K562 (cell line): ENCODE measurements around the gene HES4. TPM values are rescaled to one million over a fixed set of nuclear protein-coding genes. Genes with fewer than 3 reads are reported as not detected.

Experiments used
- ATAC-seq: fragments of 200-7000 bp; cut with Tn5 transposase; 3 replicates; pipeline ENCODE4 v1.9.1; 2020; ENCODE audit warnings: moderate library complexity
- BruUV-seq: library from RNA; stranded (reverse); fragments of 400-500 nt; replicated peaks from 2 replicates; lab custom pipeline; 2021; lab: Mats Ljungman, UMichigan
- CTCF ChIA-PET: fragments of 300-600 bp; formaldehyde crosslinking; extraction: SDS; loops from one replicate; lab custom pipeline; 2021; ENCODE audit warnings: low intra/inter-chr PET ratio; lab: Yijun Ruan, JAX
- POLR2A ChIA-PET: fragments of 300-600, 350-650 bp; sonication (Branson Sonifier 250); formaldehyde crosslinking; extraction: SDS; loops from one replicate; lab custom pipeline; 2021; ENCODE audit warnings: antibody characterized with exemption, inconsistent platforms; lab: Yijun Ruan, JAX
- DNase-seq, 4 experiments: peaks; one replicate each; pipeline versions ENCODE4 v3.0.0 to v3.0.0-alpha.2; 2011 to 2018; ENCODE audit warnings: low spot score in 3 of 4, mixed read lengths in 3 of 4; ENCODE audit errors: extremely low read depth in 1 of 4
- FAIRE-seq: peaks from 2 replicates; lab custom pipeline; 2011; peaks lifted over from hg19 to GRCh38; lab: Jason Lieb, UNC
- H2AFZ ChIP-seq: 2 replicates; pipeline ENCODE4 v1.6.0; 2011; ENCODE audit warnings: low read depth, low read length, control low read depth, inconsistent platforms
- H3K27ac ChIP-seq: fragments of 200-600 bp; 3 replicates; pipeline ENCODE4 v1.8.0; 2011; ENCODE audit warnings: low read depth, mild to moderate bottlenecking, control low read depth, inconsistent platforms, low read length, moderate library complexity, mixed read lengths; ENCODE audit errors: extremely low read depth
- H3K27me3 ChIP-seq, 2 experiments: fragments of 300-600 bp in 1 of 2; 2 replicates in 1 of 2; 3 replicates in 1 of 2; pipeline versions ENCODE4 v1.6.0 to v1.8.0; 2011; ENCODE audit warnings: inconsistent platforms in 2 of 2, low read length in 2 of 2, mild to moderate bottlenecking in 1 of 2, mixed read lengths in 1 of 2, moderate library complexity in 1 of 2; ENCODE audit not compliant: control insufficient read depth in 2 of 2, insufficient read depth in 2 of 2
- H3K36me3 ChIP-seq: fragments of 300-600 bp; 3 replicates; pipeline ENCODE4 v1.8.0; 2011; ENCODE audit warnings: mild to moderate bottlenecking, low read length, inconsistent platforms; ENCODE audit not compliant: control insufficient read depth, insufficient read depth
- H3K4me1 ChIP-seq, 2 experiments: fragments of 200-600 bp in 1 of 2; replicated peaks in 1 of 2; 2 replicates in 1 of 2; 3 replicates in 1 of 2; pipeline versions ENCODE4 v1.5.1 to v1.8.0; 2011; ENCODE audit warnings: inconsistent platforms in 2 of 2, low read length in 2 of 2, mild to moderate bottlenecking in 1 of 2, mixed read lengths in 1 of 2, moderate library complexity in 1 of 2; ENCODE audit not compliant: control insufficient read depth in 2 of 2, insufficient read depth in 2 of 2
- H3K4me2 ChIP-seq: 2 replicates; pipeline ENCODE4 v1.6.1; 2011; ENCODE audit warnings: low read length, control low read depth, inconsistent platforms, mixed read lengths; ENCODE audit not compliant: insufficient read depth
- H3K4me3 ChIP-seq: fragments of 200-600 bp; sonication (generic), shearing (Covaris generic); 2 replicates; pipeline ENCODE4 v1.5.1; 2016; ENCODE audit warnings: control low read depth, inconsistent platforms
- H3K79me2 ChIP-seq: fragments of 200-600 bp; 3 replicates; pipeline ENCODE4 v1.8.0; 2011; ENCODE audit warnings: low read length, inconsistent platforms; ENCODE audit not compliant: control insufficient read depth, insufficient read depth
- H3K9ac ChIP-seq, 2 experiments: 2 replicates each; pipeline versions ENCODE4 v1.6.0 to v1.6.1; 2011; ENCODE audit warnings: low read depth in 2 of 2, low read length in 2 of 2, control low read depth in 1 of 2, inconsistent platforms in 1 of 2, mild to moderate bottlenecking in 1 of 2, mixed read lengths in 1 of 2; ENCODE audit not compliant: insufficient read depth in 1 of 2
- H3K9me1 ChIP-seq: one replicate; pipeline ENCODE4 v1.6.0; 2011; ENCODE audit warnings: inconsistent platforms, mild to moderate bottlenecking, low read length, moderate library complexity; ENCODE audit not compliant: control insufficient read depth, insufficient read depth
- H3K9me3 ChIP-seq: replicated peaks from 2 replicates; pipeline ENCODE4 v1.5.1; 2011; ENCODE audit warnings: low read depth, low read length, inconsistent platforms; ENCODE audit not compliant: control insufficient read depth, insufficient read depth
- H4K20me1 ChIP-seq: replicated peaks from 2 replicates; pipeline ENCODE4 v1.6.1; 2011; ENCODE audit warnings: low read length, inconsistent platforms, mixed read lengths; ENCODE audit not compliant: control insufficient read depth, insufficient read depth
- CEBPB ChIP-seq: fragments of 450-650 bp; IDR thresholded peaks from 2 replicates; pipeline ENCODE4 v1.6.1; 2016; ENCODE audit warnings: missing genetic modification characterization, missing compliant biosample characterization
- CSDE1 ChIP-seq, 2 experiments: fragments of 450-650 bp; IDR thresholded peaks; 2 replicates each; pipeline ENCODE4 v1.6.1; 2016; ENCODE audit warnings: mild to moderate bottlenecking in 1 of 2
- CTCF ChIP-seq, 3 experiments: IDR thresholded peaks in 2 of 3; conservative IDR thresholded peaks in 1 of 3; 2 replicates each; pipeline ENCODE4 v1.5.1; 2011 to 2012; ENCODE audit warnings: low read length in 3 of 3, mild to moderate bottlenecking in 3 of 3, control low read depth in 2 of 3, improper control_type of control experiment in 1 of 3, inconsistent platforms in 1 of 3, low read depth in 1 of 3, mixed read lengths in 1 of 3, moderate library complexity in 1 of 3; ENCODE audit not compliant: insufficient read depth in 2 of 3
- DMBX1 ChIP-seq: fragments of 250-450 bp; sonication (Bioruptor Pico); IDR thresholded peaks from 2 replicates; pipeline ENCODE4 v1.8.0; 2022; ENCODE audit warnings: inconsistent platforms, mild to moderate bottlenecking, moderate library complexity, borderline replicate concordance
- MED1 ChIP-seq: sonication (generic); formaldehyde crosslinking; IDR thresholded peaks from 2 replicates; pipeline ENCODE4 v1.8.1; 2023; ENCODE audit warnings: missing genetic modification reagents, borderline replicate concordance
- POLR2AphosphoS2 ChIP-seq: IDR thresholded peaks from 2 replicates; pipeline ENCODE4 v1.6.1; 2012; ENCODE audit warnings: low read length, improper control_type of control experiment
- RBM39 ChIP-seq: fragments of 200-400 bp; formaldehyde crosslinking; optimal IDR thresholded peaks from 2 replicates; pipeline ENCODE3; 2018; ENCODE audit warnings: low read depth, low read length
- TCF7 ChIP-seq: sonication (generic); IDR thresholded peaks from 2 replicates; pipeline ENCODE4 v1.6.1; 2016; ENCODE audit warnings: antibody characterized with exemption, borderline replicate concordance
- U2AF2 ChIP-seq: fragments of 200-400 bp; formaldehyde crosslinking; optimal IDR thresholded peaks from 2 replicates; pipeline ENCODE3; 2017; ENCODE audit warnings: low read depth, mild to moderate bottlenecking, low read length
- WGBS: fragments of 100-300 bp; shearing (Covaris generic); methylation state at CpG from one replicate; pipeline ENCODE4 v1.1.6; 2016; ENCODE audit warnings: low coverage, mixed read lengths; ENCODE audit not compliant: insufficient coverage; ENCODE audit errors: missing lambda C conversion rate; 5-methylcytosine and 5-hydroxymethylcytosine counted together
- in situ Hi-C: fragments of 300-500 bp; cut with MboI; formaldehyde crosslinking; loops from 4 replicates; pipeline ENCODE4 v1.15.0; 2018; ENCODE audit warnings: inconsistent platforms, mixed read lengths
- intact Hi-C: fragments of 100-400 bp; cut with micrococcal nuclease; formaldehyde crosslinking; loops from 2 replicates; pipeline ENCODE4 v1.14.2; 2022
- polyA plus RNA-seq, 8 experiments: library from polyadenylated mRNA; depleted of rRNA in 4 of 8; stranded (reverse) in 5 of 8; unstranded in 3 of 8; fragments of >200 nt; fragmentation: Nextera tagmentation in 2 of 8; fragmentation: Illumina TruSeq in 1 of 8; extraction: Ambion mirVana in 2 of 8; extraction: Trizol in 1 of 8; gene quantifications; 2 replicates each; pipeline versions ENCODE4 v1.2.1 to v1.2.3, GENCODE V29; 2011 to 2014; ENCODE audit warnings: inconsistent platforms in 1 of 8, missing spikeins in 1 of 8
- total RNA-seq, 7 experiments: library from RNA; depleted of rRNA in 6 of 7; stranded (reverse); fragments of >200 nt in 6 of 7; fragmentation: Illumina TruSeq in 2 of 7; extraction: Trizol in 2 of 7; gene quantifications; 2 replicates each; pipeline versions ENCODE4 v1.2.1 to v1.2.3, GENCODE V29; 2011 to 2021; ENCODE audit warnings: low replicate concordance in 1 of 7
- TF ChIP-seq, protein P1 (sequence below): fragments of 200-800 bp; sonication (Bioruptor generic); IDR thresholded peaks from 2 replicates; pipeline ENCODE4 v1.6.1; 2016; ENCODE audit warnings: missing genetic modification characterization, missing compliant biosample characterization
- TF ChIP-seq, protein P2 (sequence below): IDR thresholded peaks from 2 replicates; pipeline ENCODE4 v1.6.1; 2011; ENCODE audit warnings: borderline replicate concordance, low read depth, mild to moderate bottlenecking, moderate library complexity, low read length; ENCODE audit not compliant: insufficient read depth, poor library complexity, severe bottlenecking

HES4 gene
- total and polyA plus RNA-seq, 9 of the 15 experiments (the other 6 are each of a cell fraction or from before 2014, with no cell fraction given), result 0.21 to 43.7 (median 5.3) TPM; not detected in 2

DNA sequence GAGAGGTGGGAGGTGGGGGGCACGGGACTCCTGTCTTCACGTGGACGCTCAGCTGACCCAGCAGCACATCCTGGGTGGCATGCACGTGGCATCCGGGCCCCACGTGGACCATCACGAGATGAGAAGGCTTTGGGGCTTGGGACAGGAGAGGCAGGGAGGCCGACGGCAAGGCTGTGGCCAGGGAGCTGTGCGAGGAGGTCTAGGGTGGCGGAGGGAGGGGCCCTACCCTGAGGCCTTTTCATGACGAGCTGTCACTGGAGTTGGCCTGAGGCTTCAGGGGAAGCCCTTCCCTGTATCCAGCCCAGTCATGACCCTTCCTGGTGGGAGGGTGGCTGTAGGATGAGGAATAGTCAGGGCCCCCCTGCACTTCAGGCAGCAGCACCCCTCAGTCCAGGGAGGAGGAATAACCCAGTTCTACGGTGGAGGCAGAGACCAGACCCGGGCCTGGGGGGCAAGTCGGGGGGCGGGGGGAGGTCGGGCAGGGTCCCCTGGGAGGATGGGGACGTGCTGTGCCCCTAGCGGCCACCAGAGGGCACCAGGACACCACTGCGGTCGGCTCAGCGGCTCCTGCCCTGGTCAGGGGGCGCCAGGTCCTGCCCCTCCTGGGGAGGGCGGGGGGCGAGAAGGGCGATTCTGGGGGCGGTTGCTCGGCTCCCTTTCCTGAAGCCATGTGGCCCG is 16.0 kb downstream of the HES4 start:
- in situ Hi-C loops, result loop anchor here (10.0 kb wide), 1 partner anchor 81 kb away; no protein-coding TSS in a partner anchor
- intact Hi-C loops, result loop anchor here (1.0 to 10.0 kb wide), 2 partner anchors 79 to 311 kb away; no protein-coding TSS in a partner anchor
- Histone ChIP-seq H3K27ac (no peak overlapping the region), H2AFZ (no peak overlapping the region), H3K79me2 (no peaks in the 10 kb centered on the region), H4K20me1 (peaks cover 13% of the 10 kb centered on the region), H3K27me3 (peaks cover 39 to 51% of the 10 kb centered on the region in 2 experiments; a peak in 4 of 5 replicates), H3K9me1 (no peaks in the 10 kb centered on the region), H3K4me3 (no peak overlapping the region), H3K36me3 (no peaks in the 10 kb centered on the region), H3K9ac (peak overlapping the region in 1 of 2 experiments; percentile 50; a peak in 2 of 4 replicates), H3K9me3 (no peaks in the 10 kb centered on the region), H3K4me2 (no peak overlapping the region), H3K4me1 (peaks cover 0 to 51% of the 10 kb centered on the region in 2 experiments; a peak in 2 of 5 replicates)
- POLR2A ChIA-PET, result interaction anchor here (0.6 to 1.4 kb wide), 4 partner anchors 11 to 280 kb away, joined by 3 to 7 read pairs (median 6); no protein-coding TSS in a partner anchor
- ATAC-seq (peak; percentile 82), DNase-seq (peak; percentile 69 to 90 (median 88)), FAIRE-seq (no peak)
- CTCF ChIA-PET, result interaction anchor here (0.8 to 2.9 kb wide), 5 partner anchors 10 to 307 kb away, joined by 3 to 27 read pairs (median 8); no protein-coding TSS in a partner anchor
- no TSS peak for BruUV-seq
- 4% methylated on average over 23 of the region's 29 CpGs for WGBS
- TF ChIP-seq CSDE1 (IDR thresholded peaks at IDR 0.05), result no peak
- no peak for TF ChIP-seq MED1 (CRISPR knock-in tag)
- 0 out of 2 replicates have a peak, but pooled peaks have one; percentile 49 for TF ChIP-seq TCF7
- TF ChIP-seq CTCF (IDR thresholded peaks at IDR 0.05 in 2 of 3, conservative IDR thresholded peaks at IDR 0.05 in 1 of 3; ENCODE audit: insufficient read depth in 2 of 3, low read depth in 1 of 3, low read length in 3 of 3), result peak; percentile 54 to 90 (median 77); a peak in 4 of 6 replicates
- TF ChIP-seq DMBX1 (CRISPR knock-in tag), result no peak
- TF ChIP-seq POLR2AphosphoS2, result no peak
- TF ChIP-seq U2AF2, result no peak
- TF ChIP-seq, protein P1, sequence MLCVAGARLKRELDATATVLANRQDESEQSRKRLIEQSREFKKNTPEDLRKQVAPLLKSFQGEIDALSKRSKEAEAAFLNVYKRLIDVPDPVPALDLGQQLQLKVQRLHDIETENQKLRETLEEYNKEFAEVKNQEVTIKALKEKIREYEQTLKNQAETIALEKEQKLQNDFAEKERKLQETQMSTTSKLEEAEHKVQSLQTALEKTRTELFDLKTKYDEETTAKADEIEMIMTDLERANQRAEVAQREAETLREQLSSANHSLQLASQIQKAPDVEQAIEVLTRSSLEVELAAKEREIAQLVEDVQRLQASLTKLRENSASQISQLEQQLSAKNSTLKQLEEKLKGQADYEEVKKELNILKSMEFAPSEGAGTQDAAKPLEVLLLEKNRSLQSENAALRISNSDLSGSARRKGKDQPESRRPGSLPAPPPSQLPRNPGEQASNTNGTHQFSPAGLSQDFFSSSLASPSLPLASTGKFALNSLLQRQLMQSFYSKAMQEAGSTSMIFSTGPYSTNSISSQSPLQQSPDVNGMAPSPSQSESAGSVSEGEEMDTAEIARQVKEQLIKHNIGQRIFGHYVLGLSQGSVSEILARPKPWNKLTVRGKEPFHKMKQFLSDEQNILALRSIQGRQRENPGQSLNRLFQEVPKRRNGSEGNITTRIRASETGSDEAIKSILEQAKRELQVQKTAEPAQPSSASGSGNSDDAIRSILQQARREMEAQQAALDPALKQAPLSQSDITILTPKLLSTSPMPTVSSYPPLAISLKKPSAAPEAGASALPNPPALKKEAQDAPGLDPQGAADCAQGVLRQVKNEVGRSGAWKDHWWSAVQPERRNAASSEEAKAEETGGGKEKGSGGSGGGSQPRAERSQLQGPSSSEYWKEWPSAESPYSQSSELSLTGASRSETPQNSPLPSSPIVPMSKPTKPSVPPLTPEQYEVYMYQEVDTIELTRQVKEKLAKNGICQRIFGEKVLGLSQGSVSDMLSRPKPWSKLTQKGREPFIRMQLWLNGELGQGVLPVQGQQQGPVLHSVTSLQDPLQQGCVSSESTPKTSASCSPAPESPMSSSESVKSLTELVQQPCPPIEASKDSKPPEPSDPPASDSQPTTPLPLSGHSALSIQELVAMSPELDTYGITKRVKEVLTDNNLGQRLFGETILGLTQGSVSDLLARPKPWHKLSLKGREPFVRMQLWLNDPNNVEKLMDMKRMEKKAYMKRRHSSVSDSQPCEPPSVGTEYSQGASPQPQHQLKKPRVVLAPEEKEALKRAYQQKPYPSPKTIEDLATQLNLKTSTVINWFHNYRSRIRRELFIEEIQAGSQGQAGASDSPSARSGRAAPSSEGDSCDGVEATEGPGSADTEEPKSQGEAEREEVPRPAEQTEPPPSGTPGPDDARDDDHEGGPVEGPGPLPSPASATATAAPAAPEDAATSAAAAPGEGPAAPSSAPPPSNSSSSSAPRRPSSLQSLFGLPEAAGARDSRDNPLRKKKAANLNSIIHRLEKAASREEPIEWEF (CRISPR knock-in tag), result no peak
- no peak for TF ChIP-seq CEBPB (tag)
- TF ChIP-seq, protein P2, sequence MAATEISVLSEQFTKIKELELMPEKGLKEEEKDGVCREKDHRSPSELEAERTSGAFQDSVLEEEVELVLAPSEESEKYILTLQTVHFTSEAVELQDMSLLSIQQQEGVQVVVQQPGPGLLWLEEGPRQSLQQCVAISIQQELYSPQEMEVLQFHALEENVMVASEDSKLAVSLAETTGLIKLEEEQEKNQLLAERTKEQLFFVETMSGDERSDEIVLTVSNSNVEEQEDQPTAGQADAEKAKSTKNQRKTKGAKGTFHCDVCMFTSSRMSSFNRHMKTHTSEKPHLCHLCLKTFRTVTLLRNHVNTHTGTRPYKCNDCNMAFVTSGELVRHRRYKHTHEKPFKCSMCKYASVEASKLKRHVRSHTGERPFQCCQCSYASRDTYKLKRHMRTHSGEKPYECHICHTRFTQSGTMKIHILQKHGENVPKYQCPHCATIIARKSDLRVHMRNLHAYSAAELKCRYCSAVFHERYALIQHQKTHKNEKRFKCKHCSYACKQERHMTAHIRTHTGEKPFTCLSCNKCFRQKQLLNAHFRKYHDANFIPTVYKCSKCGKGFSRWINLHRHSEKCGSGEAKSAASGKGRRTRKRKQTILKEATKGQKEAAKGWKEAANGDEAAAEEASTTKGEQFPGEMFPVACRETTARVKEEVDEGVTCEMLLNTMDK, result peak; percentile 41
- no peak for TF ChIP-seq RBM39
